Heart right ventricle (tissue), 16 donors: Measurements from ENCODE around the gene HS6ST3. TPM values are rescaled to one million over a fixed set of nuclear protein-coding genes. Genes with fewer than 3 reads are reported as not detected.
"Not testable (repeated sequence)": the region's sequence is repeated elsewhere in the genome, so short reads cannot be mapped to it uniquely, and the experiment has no call there.

ENCODE experiments used
- ATAC-seq, 8 donors: fragments of 200-7000 bp; cut with Tn5 transposase; one replicate each; pipeline ENCODE4 v1.9.1; 2020; ENCODE audit warnings: mild to moderate bottlenecking in 8 of 8, moderate library complexity in 8 of 8, moderate number of reproducible peaks in 1 of 8
- DNase-seq, 2 donors: peaks; one replicate each; pipeline ENCODE4 v3.0.0-alpha.2; 2020
- H3K27ac ChIP-seq, 10 donors: fragments of 200-600 bp; sonication (generic) in 2 of 10; one replicate each; pipeline versions ENCODE4 v1.5.0 to v1.8.0; 2020 to 2022; ENCODE audit warnings: mild to moderate bottlenecking in 3 of 10
- H3K27me3 ChIP-seq, 7 donors: fragments of 200-600 bp; one replicate each; pipeline ENCODE4 v1.8.0; 2021 to 2022; ENCODE audit warnings: mild to moderate bottlenecking in 2 of 7
- H3K36me3 ChIP-seq, 9 donors: fragments of 200-600 bp; sonication (generic) in 1 of 9; one replicate each; pipeline versions ENCODE4 v1.5.0 to v1.8.0; 2020 to 2022; ENCODE audit warnings: mild to moderate bottlenecking in 2 of 9
- H3K4me1 ChIP-seq, 9 donors: fragments of 200-600 bp; sonication (generic) in 1 of 9; one replicate each; pipeline versions ENCODE4 v1.5.0 to v1.8.0; 2020 to 2022; ENCODE audit warnings: mild to moderate bottlenecking in 4 of 9
- H3K4me3 ChIP-seq, 10 donors: fragments of 200-600 bp; sonication (generic) in 2 of 10; one replicate each; pipeline versions ENCODE4 v1.5.0 to v1.8.0; 2020 to 2022; ENCODE audit warnings: mild to moderate bottlenecking in 7 of 10, moderate library complexity in 2 of 10
- H3K9me3 ChIP-seq, 11 donors: fragments of 200-600 bp in 10 of 11; sonication (generic) in 2 of 11; one replicate each; pipeline versions ENCODE4 v1.5.0 to v1.8.0; 2013 to 2022; ENCODE audit warnings: mild to moderate bottlenecking in 2 of 11, control low read depth in 1 of 11, moderate library complexity in 1 of 11
- CTCF ChIP-seq, 9 donors: fragments of 200-600 bp; sonication (generic) in 2 of 9; IDR thresholded peaks; one replicate each; pipeline versions ENCODE4 v1.5.0 to v1.8.0; 2021 to 2022; ENCODE audit warnings: antibody characterized with exemption in 9 of 9, mild to moderate bottlenecking in 5 of 9, moderate library complexity in 1 of 9
- WGBS, 2 donors: extraction: QIAGEN DNeasy Blood & Tissue Kit; methylation state at CpG; one replicate each; pipeline ENCODE4 v1.1.7; 2013; ENCODE audit warnings: inconsistent platforms in 1 of 2; 5-methylcytosine and 5-hydroxymethylcytosine counted together
- intact Hi-C, 10 donors: fragments of 100-400 bp; cut with DNase I; formaldehyde crosslinking; loops; one replicate each; pipeline versions ENCODE4 v1.11.1 to v1.14.2; 2022
- long read RNA-seq, 3 donors: library from polyadenylated mRNA; unstranded; transcript quantifications; one replicate each; pipeline ENCODE4 v2.0.0, GENCODE V29; 2020 to 2021
- polyA plus RNA-seq, 2 donors: library from polyadenylated mRNA; stranded (reverse); fragments of 200-250 nt; gene quantifications; one replicate each; pipeline ENCODE4 v1.2.3, GENCODE V29; 2013
- total RNA-seq, 10 donors: library from RNA; stranded (reverse); fragmentation: NEBNext Ultra II Directional in 3 of 10; extraction: Animal tissue kit (Norgen Biotek cat#: 25700) in 3 of 10; gene quantifications; one replicate each; pipeline versions ENCODE4 v1.2.1 to v1.2.4, GENCODE V29; 2021 to 2023
- donor health status: Arrhythmogenic right ventricular cardiomyopathy.
- donor health status: ischemic (EF 13 %, LVEDD 7.1; RV severe dilation, severe dysfunction).
- donor health status: healthy with polysubstance abuse.
- donor health status: DM: no; HTN: yes; CAD: no.
- donor health status: DM: no; HTN: no; CAD: no.
- donor health status: ischemic (EF 25% LVEDD 6.9; RV normal size, moderate dysfunction).
- donor health status: ischemic (EF 25% LVEDD 5.7; RV mildly dilated, moderate dysfunction).
- donor health status: healthy.
- donor health status: DM: yes; HTN: yes; CAD: no.
- donor health status: Ischemic cardiomyopathy.
- donor health status: ischemic (EF 35%, LVEDD 5.7; RV mildly dilated, moderate dysfunction).
- donor health status: nonischemic (EF 11% LVEDD 7.7; RV severe dilation, severe dysfunction).
- donor health status: DM: yes; HTN: yes; CAD: no.
- donor health status: PGD.
- donor health status: ischemic (EF 29% LVEDD 5.4; RV normal size, mild dysfunction).
- donor health status: nonischemic (EF 23%, LVEDD 6.1; RV moderate dilation, normal function).

HS6ST3 gene
- 1 to 10 TPM in 6 of 10 donors, under 1 TPM in 4; 0.30 to 7.6 (median 1.7) TPM for total RNA-seq
- polyA plus RNA-seq = under 1 TPM; 0.01 to 0.07 TPM
- long read RNA-seq, donor 1, full-length matches to known transcripts = 3 of 3 reads
- long read RNA-seq, donor 1, partial matches to known transcripts = 0 of 3 reads
- long read RNA-seq, donor 1, other reads (novel, unspliced or antisense) = 0 of 3 reads
- long read RNA-seq, donor 2 = 0 reads
- long read RNA-seq, donor 3, full-length matches to known transcripts = 4 of 4 reads
- long read RNA-seq, donor 3, partial matches to known transcripts = 0 of 4 reads
- long read RNA-seq, donor 3, other reads (novel, unspliced or antisense) = 0 of 4 reads

GRCh38 chr13:96089749-96090239 is at the start of gene HS6ST3:
Gene HS6ST3, plus strand, starts transcription at chr13:96090107.
- Histone ChIP-seq H3K36me3 (no peaks in the 10 kb centered on the region), H3K27ac (no peak within 1 kb of the TSS), H3K4me1 (peaks cover 0 to 16% (median 5%) of the 10 kb centered on the region in 9 donors), H3K9me3 (no peaks in the 10 kb centered on the region), H3K4me3 (peak within 1 kb of the TSS; percentile 18 to 59 (median 44)), H3K27me3 (peaks cover 10 to 94% (median 83%) of the 10 kb centered on the region in 7 donors)
- peak; percentile 11 to 36 for DNase-seq
- ATAC-seq = peak; percentile 34 to 83 (median 66)
- no peak for TF ChIP-seq CTCF (IDR thresholded peaks at IDR 0.05)
- intact Hi-C loops = no loop called here
- 1% methylated on average over 28 to 35 of the region's 35 CpGs for WGBS, 2 donors

- no peak for DNase-seq
Measured at GRCh38 chr13:96041326-96042110, 48.4 kb upstream of the HS6ST3 start.

GRCh38 chr13:96044238-96044637 is 45.7 kb upstream of the HS6ST3 start:
- no peak for DNase-seq
- H3K9me3 ChIP-seq = peaks cover 0 to 19% (median 4%) of the 10 kb centered on the region in 11 donors
- TF ChIP-seq CTCF (IDR thresholded peaks at IDR 0.05) = no peak
- intact Hi-C loops = no loop called here
- no peaks in the 10 kb centered on the region for H3K4me1 ChIP-seq
- ATAC-seq = no peak
- H3K27me3 ChIP-seq = no peaks in the 10 kb centered on the region
- no peak overlapping the region for H3K27ac ChIP-seq
- WGBS, 2 donors = 93 to 98% methylated on average over 1 of the region's 1 CpG
- H3K36me3 ChIP-seq = peaks cover 0 to 6% (median 0%) of the 10 kb centered on the region in 9 donors
- H3K4me3 ChIP-seq = no peak overlapping the region

More at GRCh38 chr13:96041326-96042110, 48.4 kb upstream of the HS6ST3 start:
- ATAC-seq = no peak
- Histone ChIP-seq H3K9me3 (peaks cover 0 to 14% (median 1%) of the 10 kb centered on the region in 11 donors), H3K27ac (no peak overlapping the region), H3K27me3 (no peaks in the 10 kb centered on the region), H3K4me3 (no peak overlapping the region), H3K36me3 (peaks cover 0 to 3% (median 0%) of the 10 kb centered on the region in 9 donors), H3K4me1 (no peaks in the 10 kb centered on the region)
- WGBS, 2 donors = 92 to 95% methylated on average over 4 of the region's 4 CpGs
- intact Hi-C loops = no loop called here
- no peak for TF ChIP-seq CTCF (IDR thresholded peaks at IDR 0.05)

GRCh38 chr13:96046449-96047126 is 43.3 kb upstream of the HS6ST3 start:
- H3K27me3 ChIP-seq, intact Hi-C loops, H3K36me3 ChIP-seq, DNase-seq, H3K27ac ChIP-seq, ATAC-seq, H3K4me3 ChIP-seq, H3K4me1 ChIP-seq: not testable (repeated sequence)
- H3K9me3 ChIP-seq = peaks cover 0 to 19% (median 4%) of the 10 kb centered on the region in 11 donors
- WGBS, 2 donors = 95 to 99% methylated on average over 16 of the region's 16 CpGs

GRCh38 chr13:96050955-96051354 is 39.0 kb upstream of the HS6ST3 start:
- not testable (repeated sequence) for DNase-seq, H3K36me3 ChIP-seq, H3K27me3 ChIP-seq, H3K27ac ChIP-seq, ATAC-seq, H3K4me3 ChIP-seq
- intact Hi-C loops = loop anchor here in 1 of 10 donors (5.0 kb wide), 1 partner anchor 369 kb away; no protein-coding TSS in a partner anchor
- 94 to 95% methylated on average over 2 of the region's 4 CpGs for WGBS, 2 donors
- Histone ChIP-seq H3K4me1 (peaks cover 0 to 11% (median 8%) of the 10 kb centered on the region in 9 donors), H3K9me3 (peaks cover 0 to 14% (median 4%) of the 10 kb centered on the region in 11 donors)

- not testable (repeated sequence) for H3K27ac ChIP-seq, H3K4me3 ChIP-seq, DNase-seq, H3K36me3 ChIP-seq, ATAC-seq, H3K9me3 ChIP-seq, H3K27me3 ChIP-seq
- peaks cover 0 to 11% (median 8%) of the 10 kb centered on the region in 9 donors for H3K4me1 ChIP-seq
- WGBS, 2 donors = 98 to 99% methylated on average over 5 of the region's 5 CpGs
- intact Hi-C loops = loop anchor here in 1 of 10 donors (5.0 kb wide), 1 partner anchor 369 kb away; no protein-coding TSS in a partner anchor
Measured at GRCh38 chr13:96051491-96051890, 38.4 kb upstream of the HS6ST3 start.

GRCh38 chr13:96051946-96052345 is 38.0 kb upstream of the HS6ST3 start:
- WGBS, 2 donors = 89 to 95% methylated on average over 3 of the region's 3 CpGs
- Histone ChIP-seq H3K4me3 (peak overlapping the region in 5 of 10 donors; percentile 79 to 94 (median 81)), H3K4me1 (peaks cover 0 to 11% (median 8%) of the 10 kb centered on the region in 9 donors)
- not testable (repeated sequence) for H3K36me3 ChIP-seq, ATAC-seq, H3K9me3 ChIP-seq, H3K27me3 ChIP-seq, DNase-seq, H3K27ac ChIP-seq
- intact Hi-C loops = loop anchor here in 1 of 10 donors (5.0 kb wide), 1 partner anchor 370 kb away; no protein-coding TSS in a partner anchor
